Mesendoderm (in vitro differentiated cells): ENCODE results near the gene CAMTA1.

Experiments used
- DNase-seq: peaks from one replicate; pipeline ENCODE4 v3.0.0; 2013
- H2AK5ac ChIP-seq: 2 replicates; pipeline ENCODE4 v1.6.1; 2013; ENCODE audit warnings: low read length, inconsistent platforms
- H2BK120ac ChIP-seq: 2 replicates; pipeline ENCODE4 v1.6.1; 2013; ENCODE audit warnings: low read depth, mild to moderate bottlenecking, low read length, moderate library complexity, mixed read lengths
- H2BK15ac ChIP-seq: replicated peaks from 2 replicates; pipeline ENCODE4 v1.6.1; 2013; ENCODE audit warnings: low read depth, mild to moderate bottlenecking, moderate library complexity
- H2BK5ac ChIP-seq: 2 replicates; pipeline ENCODE4 v1.6.1; 2013; ENCODE audit warnings: low read length, inconsistent platforms
- H3K18ac ChIP-seq: 2 replicates; pipeline ENCODE4 v1.6.1; 2013; ENCODE audit warnings: mild to moderate bottlenecking, low read length, mixed read lengths
- H3K23ac ChIP-seq: one replicate; pipeline ENCODE4 v1.6.1; 2013; ENCODE audit warnings: low read length
- H3K27ac ChIP-seq: 2 replicates; pipeline ENCODE4 v1.5.1; 2013; ENCODE audit warnings: low read depth, mild to moderate bottlenecking, inconsistent platforms, low read length, moderate library complexity
- H3K27me3 ChIP-seq: 2 replicates; pipeline ENCODE4 v1.6.1; 2013; ENCODE audit warnings: low read length, control low read depth, mild to moderate bottlenecking, inconsistent platforms; ENCODE audit not compliant: insufficient read depth, poor library complexity
- H3K36me3 ChIP-seq: 2 replicates; pipeline ENCODE4 v1.6.1; 2013; ENCODE audit warnings: low read length, inconsistent platforms; ENCODE audit not compliant: control insufficient read depth, insufficient read depth
- H3K4ac ChIP-seq: one replicate; pipeline ENCODE4 v1.6.1; 2013; ENCODE audit warnings: low read depth, mild to moderate bottlenecking, low read length, moderate library complexity
- H3K4me1 ChIP-seq: 2 replicates; pipeline ENCODE4 v1.6.1; 2013; ENCODE audit warnings: low read depth, low read length, inconsistent platforms; ENCODE audit not compliant: control insufficient read depth
- H3K4me2 ChIP-seq: 2 replicates; pipeline ENCODE4 v1.6.1; 2013; ENCODE audit warnings: low read length
- H3K4me3 ChIP-seq: 2 replicates; pipeline ENCODE4 v1.5.1; 2013; ENCODE audit warnings: mild to moderate bottlenecking, low read length
- H3K56ac ChIP-seq: one replicate; pipeline ENCODE4 v1.6.1; 2013; ENCODE audit warnings: low read length
- H3K79me1 ChIP-seq: 2 replicates; pipeline ENCODE4 v1.6.1; 2013; ENCODE audit warnings: low read length, inconsistent platforms
- H3K79me2 ChIP-seq: 2 replicates; pipeline ENCODE4 v1.6.1; 2013; ENCODE audit warnings: mild to moderate bottlenecking, low read length; ENCODE audit not compliant: control insufficient read depth, insufficient read depth
- H3K9ac ChIP-seq: 2 replicates; pipeline ENCODE4 v1.6.1; 2013; ENCODE audit warnings: low read length, inconsistent platforms
- H4K5ac ChIP-seq: one replicate; pipeline ENCODE4 v1.6.1; 2013; ENCODE audit warnings: low read length
- H4K8ac ChIP-seq: one replicate; pipeline ENCODE4 v1.6.1; 2013; ENCODE audit warnings: low read depth, mild to moderate bottlenecking, control low read depth, low read length, moderate library complexity
- WGBS: extraction: QIAGEN DNeasy Blood & Tissue Kit; methylation state at CpG from one replicate; pipeline ENCODE4 v1.1.7; 2013; ENCODE audit warnings: low lambda C conversion rate, missing lambda C conversion rate; ENCODE audit not compliant: insufficient coverage; ENCODE audit errors: extremely low coverage; 5-methylcytosine and 5-hydroxymethylcytosine counted together

CAMTA1 gene

DNA sequence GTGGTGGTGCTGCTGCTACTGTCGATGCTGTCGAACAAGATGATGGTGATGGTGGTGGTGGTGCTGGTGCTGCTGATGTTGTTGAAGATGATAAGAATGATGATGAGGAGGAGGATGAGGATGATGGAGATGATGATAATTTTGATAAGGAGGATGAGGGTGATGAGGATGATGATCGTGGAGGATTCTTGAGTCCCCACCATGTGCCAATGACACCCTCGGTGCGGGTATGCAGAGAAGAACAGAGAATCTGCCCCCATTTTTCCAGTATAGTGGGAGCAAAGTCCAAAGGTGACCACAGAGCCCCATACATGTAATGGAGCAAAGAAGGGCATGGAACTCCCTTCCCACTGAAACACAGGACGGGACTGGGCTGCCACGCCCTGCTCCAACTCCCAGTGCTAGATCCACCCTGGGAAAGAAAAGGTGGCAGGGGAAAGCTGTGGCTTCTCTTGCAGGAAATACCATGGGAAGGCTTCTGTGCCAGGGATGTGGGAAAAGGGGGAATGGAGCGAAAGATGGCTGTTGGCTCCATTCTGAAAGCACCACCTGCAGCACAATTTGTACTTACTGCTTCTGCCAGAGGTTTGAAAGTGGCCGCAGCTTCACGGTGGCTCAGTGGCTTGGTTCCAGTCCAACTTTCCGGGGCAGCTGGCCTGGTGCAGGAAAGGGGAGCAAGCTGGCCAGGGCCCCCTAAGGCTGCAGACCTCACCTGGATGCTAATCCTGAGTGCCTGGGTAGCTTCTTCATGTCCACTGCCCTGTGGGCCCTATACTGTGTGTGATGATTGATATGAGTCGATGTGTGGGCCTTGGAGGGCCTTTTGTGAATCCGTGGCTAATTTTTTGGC is 598.6 kb downstream of the CAMTA1 start:
- no peak overlapping the region for H2BK5ac ChIP-seq
- no peak overlapping the region for H3K56ac ChIP-seq
- H3K79me2 ChIP-seq: no peaks in the 10 kb centered on the region
- no peaks in the 10 kb centered on the region for H3K36me3 ChIP-seq
- H3K23ac ChIP-seq: no peak overlapping the region
- no peak overlapping the region for H3K4ac ChIP-seq
- no peak overlapping the region for H3K27ac ChIP-seq
- peaks cover 3% of the 10 kb centered on the region for H3K4me1 ChIP-seq
- no peak overlapping the region for H3K9ac ChIP-seq
- no peak overlapping the region for H3K18ac ChIP-seq
- no peak overlapping the region for H2BK15ac ChIP-seq
- H4K5ac ChIP-seq: no peak overlapping the region
- H2AK5ac ChIP-seq: no peak overlapping the region
- no peak for DNase-seq
- no peaks in the 10 kb centered on the region for H3K27me3 ChIP-seq
- H3K4me3 ChIP-seq: no peak overlapping the region
- H2BK120ac ChIP-seq: no peak overlapping the region
- H3K4me2 ChIP-seq: no peak overlapping the region
- H4K8ac ChIP-seq: no peak overlapping the region
- H3K79me1 ChIP-seq: no peaks in the 10 kb centered on the region
- 100% methylated on average over 1 of the region's 13 CpGs for whole genome bisulfite sequencing

DNA sequence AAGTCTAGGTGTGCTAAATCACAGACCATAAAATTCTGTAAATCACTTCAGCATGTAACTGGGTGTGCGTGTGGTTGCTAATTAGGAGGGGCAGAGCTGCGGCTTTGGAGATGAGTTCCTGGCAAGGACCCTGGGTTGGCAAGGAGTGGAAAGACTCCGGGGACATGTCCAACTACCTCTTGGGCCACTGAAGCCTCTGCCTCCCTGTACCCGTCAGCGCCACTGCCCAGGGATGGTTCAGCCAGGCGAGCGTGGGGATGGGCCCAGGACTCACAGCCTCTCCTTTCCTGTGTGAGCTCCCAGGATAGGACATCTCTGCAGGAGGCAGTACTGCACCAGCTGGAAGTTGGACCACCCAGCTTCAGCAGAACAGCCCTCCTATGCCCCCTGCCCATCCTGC is 599.4 kb downstream of the CAMTA1 start:
- WGBS: no CpG with 5 or more reads among the region's 7 CpGs
- no peak overlapping the region for H2BK15ac ChIP-seq
- H3K27ac ChIP-seq: no peak overlapping the region
- no peak overlapping the region for H3K23ac ChIP-seq
- H3K27me3 ChIP-seq: no peaks in the 10 kb centered on the region
- H3K79me2 ChIP-seq: no peaks in the 10 kb centered on the region
- no peaks in the 10 kb centered on the region for H3K36me3 ChIP-seq
- H2BK5ac ChIP-seq: no peak overlapping the region
- no peak overlapping the region for H3K4me3 ChIP-seq
- no peak overlapping the region for H2AK5ac ChIP-seq
- H3K4me2 ChIP-seq: no peak overlapping the region
- DNase-seq: no peak
- no peak overlapping the region for H3K56ac ChIP-seq
- H3K4me1 ChIP-seq: peaks cover 1% of the 10 kb centered on the region
- no peak overlapping the region for H4K5ac ChIP-seq
- H3K79me1 ChIP-seq: no peaks in the 10 kb centered on the region
- H3K9ac ChIP-seq: no peak overlapping the region
- H2BK120ac ChIP-seq: no peak overlapping the region
- no peak overlapping the region for H4K8ac ChIP-seq
- no peak overlapping the region for H3K4ac ChIP-seq
- H3K18ac ChIP-seq: no peak overlapping the region

DNA sequence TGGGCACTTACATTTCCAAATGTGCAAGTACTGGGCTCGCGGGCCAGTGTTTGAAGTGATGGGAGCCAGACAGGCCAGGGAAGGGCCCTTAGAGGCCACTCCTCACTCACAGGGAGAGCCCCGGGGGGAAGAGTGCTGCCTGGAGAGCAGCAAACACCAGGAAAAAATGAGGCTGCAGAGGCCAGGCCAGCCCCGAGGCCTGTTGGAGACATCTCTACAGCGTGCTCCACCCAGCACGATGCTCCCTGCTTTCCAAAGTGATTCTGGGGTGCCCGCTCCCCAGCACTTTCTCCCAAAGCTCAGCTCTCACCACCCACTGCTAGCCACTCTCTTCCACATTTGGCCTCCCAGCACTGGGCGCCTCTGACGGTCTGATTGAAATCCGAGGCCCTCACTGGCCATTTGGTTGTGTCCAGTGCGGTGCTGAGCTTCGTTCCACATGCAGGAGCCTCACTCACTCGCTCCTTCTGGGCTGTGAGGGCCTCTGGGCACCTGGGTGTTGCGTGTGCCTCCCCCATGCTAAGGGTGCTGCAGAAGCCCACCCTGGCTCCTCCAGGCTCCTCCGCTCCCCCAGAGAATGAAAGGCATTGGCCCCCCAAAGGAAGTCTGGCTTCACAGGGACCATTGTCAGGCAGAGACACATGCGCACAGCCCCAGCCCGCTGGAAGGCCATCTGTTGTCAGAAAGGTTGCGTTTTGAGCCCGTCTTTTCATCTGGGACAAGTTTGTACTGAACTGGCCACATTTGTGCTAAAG is 600.4 kb downstream of the CAMTA1 start:
- Histone ChIP-seq H2BK15ac (no peak overlapping the region), H3K4me3 (no peak overlapping the region), H3K23ac (no peak overlapping the region), H4K8ac (no peak overlapping the region), H2BK120ac (no peak overlapping the region), H3K4me2 (no peak overlapping the region), H3K27me3 (no peaks in the 10 kb centered on the region), H3K36me3 (no peaks in the 10 kb centered on the region), H3K18ac (no peak overlapping the region), H3K4ac (no peak overlapping the region), H3K9ac (no peak overlapping the region), H3K27ac (no peak overlapping the region), H3K56ac (no peak overlapping the region), H3K79me2 (no peaks in the 10 kb centered on the region), H2BK5ac (no peak overlapping the region), H3K4me1 (no peaks in the 10 kb centered on the region), H4K5ac (no peak overlapping the region), H2AK5ac (no peak overlapping the region), H3K79me1 (no peaks in the 10 kb centered on the region)
- no CpG with 5 or more reads among the region's 19 CpGs for WGBS
- DNase-seq: no peak

DNA sequence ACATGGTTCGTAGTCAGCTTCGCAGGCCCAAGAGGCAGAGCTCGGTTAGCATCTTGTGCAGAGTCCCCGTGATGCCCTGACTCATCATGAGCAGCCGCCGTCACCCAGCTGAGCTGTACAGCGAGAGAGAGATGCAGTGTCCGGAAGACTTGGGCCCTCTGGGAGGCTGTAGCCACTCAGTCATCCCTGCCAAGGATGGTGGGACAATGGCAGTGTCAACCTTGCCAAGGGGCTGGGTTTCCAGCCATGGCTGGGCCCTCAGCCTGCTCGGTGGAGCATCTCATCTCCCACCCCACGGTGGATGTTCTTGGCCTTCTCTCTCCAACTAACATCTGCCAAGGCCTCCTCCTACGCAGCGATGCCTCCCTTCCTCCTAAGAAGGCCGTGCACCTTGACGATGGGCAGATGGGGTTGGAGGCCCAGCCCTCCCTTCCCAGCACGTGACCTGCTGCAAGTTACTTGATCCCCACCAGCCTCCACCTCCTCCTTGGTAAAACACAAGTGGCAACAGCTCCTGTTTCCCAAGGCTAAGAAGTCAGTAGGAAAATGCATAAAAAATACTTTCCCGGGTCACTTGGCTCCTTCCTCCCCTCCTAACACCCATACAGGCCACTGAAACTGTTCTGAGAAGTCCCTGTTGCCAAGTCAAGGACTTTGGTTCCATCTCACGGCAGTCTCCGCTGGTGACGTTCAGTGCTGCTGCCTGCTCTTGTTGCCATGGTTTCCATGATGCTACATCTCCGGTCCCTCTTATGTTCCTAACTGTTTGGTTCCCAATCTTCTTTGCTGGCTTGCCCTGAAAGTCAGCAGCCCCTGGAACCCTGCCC is 601.2 kb downstream of the CAMTA1 start:
- H3K4ac ChIP-seq: no peak overlapping the region
- no peak overlapping the region for H2BK15ac ChIP-seq
- no peaks in the 10 kb centered on the region for H3K27me3 ChIP-seq
- no peak overlapping the region for H4K8ac ChIP-seq
- no peak overlapping the region for H3K23ac ChIP-seq
- H3K4me2 ChIP-seq: no peak overlapping the region
- no peak overlapping the region for H3K27ac ChIP-seq
- H4K5ac ChIP-seq: no peak overlapping the region
- H2BK5ac ChIP-seq: no peak overlapping the region
- no peak for DNase-seq
- H2AK5ac ChIP-seq: no peak overlapping the region
- H3K79me2 ChIP-seq: no peaks in the 10 kb centered on the region
- no peaks in the 10 kb centered on the region for H3K36me3 ChIP-seq
- H3K79me1 ChIP-seq: no peaks in the 10 kb centered on the region
- H3K4me1 ChIP-seq: no peaks in the 10 kb centered on the region
- no peak overlapping the region for H2BK120ac ChIP-seq
- no peak overlapping the region for H3K9ac ChIP-seq
- no peak overlapping the region for H3K18ac ChIP-seq
- no peak overlapping the region for H3K4me3 ChIP-seq
- H3K56ac ChIP-seq: no peak overlapping the region
- no CpG with 5 or more reads among the region's 20 CpGs for WGBS

DNA sequence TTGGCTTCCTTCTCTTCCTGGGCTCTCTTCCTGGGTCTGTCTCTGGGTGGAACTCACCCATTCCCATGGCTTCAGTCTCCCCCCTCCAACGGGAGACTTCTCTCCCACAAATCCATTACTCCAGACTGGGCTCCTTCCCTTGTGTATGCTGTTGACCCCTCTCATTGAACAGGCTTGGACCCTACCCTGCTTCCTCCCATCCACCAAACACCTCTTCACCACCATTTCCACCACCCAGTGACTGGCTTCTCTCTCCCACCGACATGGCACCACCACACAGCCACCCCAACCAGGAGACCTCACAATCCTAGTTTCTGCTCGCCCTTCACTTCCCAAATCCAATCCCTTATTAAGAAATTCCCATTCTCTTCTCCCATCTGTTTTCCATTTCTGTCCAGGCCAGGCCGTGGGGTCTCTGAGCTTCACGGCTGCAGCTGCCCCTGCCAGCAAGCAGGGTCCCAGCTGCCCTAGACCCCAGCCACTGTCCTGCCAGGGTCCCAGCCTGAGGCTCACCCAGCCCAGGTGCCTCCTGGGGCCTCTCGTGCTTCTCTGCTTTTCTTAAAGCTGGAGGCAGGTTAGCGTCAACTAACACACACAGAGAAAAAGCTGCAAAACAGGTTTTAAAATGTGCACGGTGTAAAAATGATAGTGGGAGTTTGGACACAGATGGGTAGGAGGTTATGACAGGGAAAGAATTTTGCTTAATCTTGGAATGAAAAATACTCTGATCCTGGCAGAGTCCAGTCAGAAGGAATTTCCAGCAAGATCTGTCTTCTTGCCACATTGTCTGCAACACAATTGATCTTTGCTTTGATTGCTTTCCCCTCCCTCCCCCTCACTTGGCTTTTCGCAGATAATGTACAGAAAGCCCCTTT is 602.0 kb downstream of the CAMTA1 start:
- H3K18ac ChIP-seq: no peak overlapping the region
- no peak overlapping the region for H3K27ac ChIP-seq
- H2BK15ac ChIP-seq: no peak overlapping the region
- no peak overlapping the region for H3K4ac ChIP-seq
- H4K5ac ChIP-seq: no peak overlapping the region
- no peak overlapping the region for H2BK5ac ChIP-seq
- H3K27me3 ChIP-seq: no peaks in the 10 kb centered on the region
- H3K4me3 ChIP-seq: no peak overlapping the region
- H3K79me1 ChIP-seq: no peaks in the 10 kb centered on the region
- H2AK5ac ChIP-seq: no peak overlapping the region
- H4K8ac ChIP-seq: no peak overlapping the region
- no peaks in the 10 kb centered on the region for H3K79me2 ChIP-seq
- no peak overlapping the region for H3K9ac ChIP-seq
- no peak for DNase-seq
- H3K36me3 ChIP-seq: no peaks in the 10 kb centered on the region
- no peak overlapping the region for H3K56ac ChIP-seq
- no peak overlapping the region for H3K23ac ChIP-seq
- H2BK120ac ChIP-seq: no peak overlapping the region
- no peaks in the 10 kb centered on the region for H3K4me1 ChIP-seq
- 100% methylated on average over 1 of the region's 9 CpGs for WGBS
- H3K4me2 ChIP-seq: no peak overlapping the region
